ENCODE data around the gene CEACAM16.

The CEACAM16 gene

DNA sequence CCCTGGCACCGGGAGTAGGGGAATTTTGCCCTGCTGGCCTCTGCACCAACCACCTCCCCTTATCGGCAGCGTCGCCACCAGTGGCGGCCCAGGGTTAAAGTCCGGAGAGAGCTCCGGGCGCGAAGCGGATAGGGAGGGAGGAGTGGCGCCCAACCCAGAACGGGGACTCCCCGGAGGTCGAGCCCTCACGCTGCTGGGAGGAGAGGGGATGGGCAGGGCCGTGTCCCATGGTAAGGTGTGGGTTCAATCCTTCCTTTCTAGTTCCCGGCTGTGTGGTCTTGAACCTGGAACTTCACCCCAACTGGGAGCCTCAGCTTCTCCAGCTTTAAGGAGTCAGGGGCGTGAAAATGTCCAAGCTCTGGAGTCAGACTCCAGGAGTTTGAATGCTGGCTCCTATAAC, 26.3 kb downstream of the CEACAM16 start:
- DNase-seq (ENCODE audit: low read depth), result no peak

DNA sequence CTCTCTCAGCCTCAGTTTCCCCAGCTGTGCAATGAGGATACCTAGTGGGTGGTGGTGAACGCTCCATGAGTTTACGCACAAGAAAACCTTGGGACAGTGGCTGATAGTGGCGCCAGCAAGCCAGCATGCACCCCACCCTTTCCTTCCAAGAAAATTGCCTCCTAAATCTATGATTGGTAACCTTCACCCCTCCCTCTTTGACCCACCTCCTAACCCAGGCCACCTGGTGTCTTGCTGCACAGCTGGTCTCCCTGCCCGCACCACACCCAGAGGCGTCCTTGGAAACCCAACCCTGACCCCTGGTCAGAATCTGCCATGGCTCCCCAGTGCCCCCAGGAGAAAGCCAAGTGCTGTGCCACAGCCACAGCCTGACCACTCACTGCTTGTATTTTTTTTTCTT, 26.7 kb downstream of the CEACAM16 start:
- no peak for DNase-seq (ENCODE audit: low read depth)

DNA sequence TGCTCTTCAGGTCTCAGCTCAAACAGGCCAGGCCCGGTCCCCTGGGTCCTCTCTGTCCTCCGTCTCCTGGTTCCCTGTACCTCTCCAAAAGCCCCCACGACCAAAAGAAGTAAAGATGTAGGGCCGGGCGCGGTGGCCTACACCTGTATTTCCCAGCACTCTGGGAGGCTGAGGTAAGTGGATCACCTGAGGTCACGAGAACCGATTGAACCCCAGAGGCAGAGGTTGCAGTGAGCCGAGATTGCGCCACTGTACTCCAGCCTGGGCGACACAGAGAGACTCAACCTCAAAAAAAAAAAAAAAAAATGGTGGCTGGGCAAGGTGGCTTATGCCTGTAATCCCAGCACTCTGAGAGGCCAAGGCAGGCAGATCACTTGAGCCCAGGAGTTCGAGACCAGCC, 27.5 kb downstream of the CEACAM16 start:
- DNase-seq (ENCODE audit: low read depth), result no peak

DNA sequence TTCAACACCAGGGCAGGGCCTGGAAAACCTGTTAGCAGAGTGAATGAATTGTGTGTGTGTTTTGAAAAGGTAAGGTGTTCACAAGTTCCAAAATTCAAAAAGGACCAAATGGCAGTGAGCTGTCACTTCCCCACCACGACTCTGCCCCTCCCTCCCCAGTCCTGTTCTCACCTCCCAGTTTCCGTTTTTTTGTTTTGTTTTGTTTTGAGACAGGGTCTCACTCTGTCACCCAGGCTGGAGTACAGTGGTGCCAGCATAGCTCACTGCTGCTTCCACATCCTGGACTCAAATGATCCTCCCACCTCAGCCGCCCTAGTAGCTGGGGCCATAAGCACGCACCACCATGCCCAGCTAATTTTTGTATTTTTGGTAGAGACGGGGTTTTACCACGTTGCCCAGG, 29.2 kb downstream of the CEACAM16 start:
- no peak for DNase-seq (ENCODE audit: low read depth)

DNA sequence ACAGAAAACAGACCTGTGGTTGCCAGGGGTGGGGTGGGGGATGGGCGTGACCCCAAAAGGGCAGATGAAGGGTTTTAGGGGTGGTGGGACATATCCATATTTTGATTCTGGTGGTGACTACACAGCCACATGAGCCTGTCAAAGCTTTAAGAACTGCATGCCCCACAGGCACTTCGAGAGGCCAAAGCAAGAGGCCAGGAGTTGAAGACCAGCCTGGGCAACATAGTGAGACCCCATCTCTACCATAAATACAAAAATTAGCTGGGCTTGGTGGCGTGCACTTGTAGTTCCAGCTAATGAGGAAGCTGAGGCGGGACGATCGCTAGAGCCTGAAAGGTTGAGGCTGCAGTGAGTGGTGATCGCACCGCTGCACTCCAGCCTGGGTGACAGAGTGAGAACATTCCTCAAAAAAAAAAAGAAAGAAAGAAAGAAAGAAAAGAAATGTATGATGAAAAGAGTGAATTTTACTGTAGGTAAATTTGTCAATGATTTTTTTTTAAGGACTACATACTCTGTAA, 30.6 kb downstream of the CEACAM16 start:
- DNase-seq (ENCODE audit: low read depth), result no peak

DNA sequence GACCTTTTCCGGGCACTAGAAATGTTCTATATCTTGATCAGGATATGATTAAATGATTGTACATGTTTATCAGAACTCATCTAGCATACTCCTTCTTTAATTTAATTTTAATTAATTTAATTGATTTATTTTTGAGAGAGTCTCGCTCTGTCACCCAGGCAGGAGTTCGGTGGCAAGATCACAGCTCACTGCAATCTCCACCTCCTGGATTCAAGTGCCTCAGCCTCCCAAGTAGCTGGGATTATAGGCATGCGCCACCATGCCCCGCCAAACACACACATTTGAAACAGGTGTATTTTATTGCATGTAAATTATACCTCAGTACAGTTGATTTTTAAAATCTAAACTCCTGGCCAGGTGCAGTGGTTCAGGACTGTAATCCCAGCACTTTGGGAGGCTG, 32.1 kb downstream of the CEACAM16 start:
- DNase-seq (ENCODE audit: low read depth), result no peak

DNA sequence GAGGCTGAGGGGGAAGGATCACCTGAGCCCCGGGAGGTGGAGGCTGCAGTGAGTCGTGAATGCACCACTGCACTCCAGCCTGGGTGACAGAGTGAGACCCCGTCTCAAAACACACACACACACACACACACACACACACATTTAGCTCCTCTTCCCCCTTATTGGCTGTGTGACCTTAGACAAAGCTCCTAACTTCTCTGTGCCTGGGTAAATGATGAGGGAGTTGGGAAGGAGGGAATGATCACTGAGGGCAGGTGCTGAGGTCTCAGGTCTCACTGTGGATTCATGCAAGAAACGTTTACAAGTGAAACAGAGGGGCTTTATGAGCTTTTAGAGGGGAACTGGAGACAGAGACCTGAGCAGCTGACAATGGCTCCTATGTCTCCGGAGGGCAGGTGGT, 32.7 kb downstream of the CEACAM16 start:
- DNase-seq (ENCODE audit: low read depth), result no peak

DNA sequence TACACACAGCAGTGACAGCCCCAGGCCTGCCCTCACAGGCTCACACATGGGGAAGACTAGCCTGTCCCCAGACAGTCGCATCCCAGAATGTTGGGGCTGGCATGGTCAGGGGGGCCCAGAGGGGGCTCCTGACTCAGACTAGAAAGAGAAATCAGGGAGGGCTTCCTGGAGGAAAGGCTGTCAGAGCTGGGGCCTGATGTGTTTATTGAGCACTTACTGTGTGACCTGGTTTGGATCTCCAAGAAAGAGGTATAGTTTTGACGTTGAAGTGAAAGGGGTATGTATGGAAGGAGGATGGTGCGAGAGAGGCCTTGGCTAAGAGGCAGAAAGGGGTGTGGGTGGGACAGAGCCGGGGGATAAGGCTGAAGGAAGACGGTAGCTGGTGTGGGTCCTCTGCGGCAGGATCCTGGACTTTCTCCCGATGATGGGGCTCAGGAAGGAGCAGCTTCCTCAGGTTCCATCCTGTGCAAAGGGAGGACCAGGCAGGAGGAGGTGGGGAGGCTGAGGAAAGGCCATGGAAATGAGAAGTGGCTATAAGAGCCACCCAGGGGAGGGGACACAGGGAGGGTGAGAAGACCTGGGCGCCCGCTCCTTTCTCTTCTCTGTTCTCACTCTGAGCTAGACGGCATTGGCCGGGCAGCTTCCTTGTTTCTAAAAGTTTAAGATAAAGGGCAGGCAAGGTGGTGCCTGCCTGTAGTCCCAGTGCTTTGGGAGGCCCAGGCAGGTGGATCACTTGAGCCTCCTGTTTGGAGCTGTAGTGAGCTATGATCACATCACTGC, 33.5 kb downstream of the CEACAM16 start:
- DNase-seq (ENCODE audit: low read depth), result no peak

DNA sequence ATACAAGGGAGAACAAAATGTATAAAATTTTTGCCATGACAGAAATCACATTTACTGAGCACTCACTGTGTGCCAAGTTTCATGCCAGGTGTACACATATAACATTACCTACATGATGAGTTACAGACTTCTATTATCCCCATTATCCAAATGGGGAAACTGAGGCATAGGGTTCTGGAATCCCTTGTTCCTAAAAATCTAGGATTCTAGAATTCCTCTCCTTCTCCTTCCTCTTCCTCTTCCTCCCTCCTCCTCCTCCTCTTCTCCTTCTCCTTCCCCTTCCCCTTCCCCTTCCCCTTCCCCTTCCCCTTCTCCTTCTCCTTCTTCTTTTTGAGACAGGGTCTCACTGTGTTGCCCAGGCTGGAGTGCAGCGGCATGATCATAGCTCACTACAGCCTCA, 35.4 kb downstream of the CEACAM16 start:
- no peak for DNase-seq (ENCODE audit: low read depth)

DNA sequence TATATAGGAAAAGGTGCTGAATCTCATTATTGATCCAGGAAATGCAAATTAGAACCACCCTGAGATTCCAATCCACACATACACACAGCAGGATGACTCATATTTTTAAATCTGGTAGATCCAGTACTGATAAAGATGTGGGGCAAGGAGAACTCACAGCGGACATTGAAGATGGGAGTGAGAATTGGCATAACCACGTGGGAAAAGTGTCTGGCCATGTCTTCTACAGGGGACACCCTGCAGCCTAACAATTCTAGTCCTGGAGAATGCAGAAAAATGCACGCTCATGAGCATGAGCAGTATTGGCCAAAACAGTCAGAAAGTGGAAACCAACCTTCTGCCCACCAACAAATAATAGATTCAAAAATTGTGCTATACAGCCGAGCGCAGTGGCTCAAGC, 36.1 kb downstream of the CEACAM16 start:
- DNase-seq (ENCODE audit: low read depth), result no peak

DNA sequence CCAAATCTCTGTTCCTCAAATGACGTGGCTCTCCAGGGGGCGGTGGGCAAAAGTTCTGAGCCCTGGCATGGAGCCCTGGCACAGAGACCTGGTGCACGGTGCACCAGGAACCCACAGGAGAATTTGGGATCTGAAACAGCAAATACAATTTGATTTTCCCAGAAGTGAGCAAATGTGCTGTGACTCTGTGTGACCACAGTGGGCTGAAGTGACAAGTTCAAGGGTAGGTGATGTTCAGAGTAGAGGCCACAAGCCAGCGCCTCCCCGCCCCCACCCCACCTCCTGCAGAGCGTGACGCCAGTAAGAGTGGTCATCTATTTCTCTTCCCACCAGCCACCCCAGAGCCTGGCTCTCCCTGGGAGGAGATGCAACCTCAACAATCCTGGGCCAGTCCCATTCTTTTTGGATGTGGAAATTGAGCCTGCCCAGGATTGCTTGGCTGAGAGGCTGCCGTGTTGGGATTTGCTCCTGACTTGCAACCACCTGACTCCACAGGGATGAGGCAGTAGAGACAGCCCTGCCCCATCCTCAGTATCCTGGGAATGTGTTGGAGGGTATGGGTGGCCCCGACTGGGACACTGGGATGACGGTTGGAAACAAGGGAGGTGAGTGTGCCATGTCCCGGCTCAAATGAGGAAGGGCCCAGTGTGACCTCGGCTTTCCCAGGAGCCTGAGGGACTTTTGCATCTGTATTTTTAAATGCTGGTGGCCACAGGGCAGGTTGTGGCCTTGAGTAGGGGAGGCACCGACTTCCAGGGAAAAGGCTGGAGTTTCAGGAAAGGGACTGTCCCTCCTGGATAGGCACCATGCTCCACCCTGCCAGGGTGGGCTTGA, 38.5 kb downstream of the CEACAM16 start:
- no peak for DNase-seq (ENCODE audit: low read depth)

DNA sequence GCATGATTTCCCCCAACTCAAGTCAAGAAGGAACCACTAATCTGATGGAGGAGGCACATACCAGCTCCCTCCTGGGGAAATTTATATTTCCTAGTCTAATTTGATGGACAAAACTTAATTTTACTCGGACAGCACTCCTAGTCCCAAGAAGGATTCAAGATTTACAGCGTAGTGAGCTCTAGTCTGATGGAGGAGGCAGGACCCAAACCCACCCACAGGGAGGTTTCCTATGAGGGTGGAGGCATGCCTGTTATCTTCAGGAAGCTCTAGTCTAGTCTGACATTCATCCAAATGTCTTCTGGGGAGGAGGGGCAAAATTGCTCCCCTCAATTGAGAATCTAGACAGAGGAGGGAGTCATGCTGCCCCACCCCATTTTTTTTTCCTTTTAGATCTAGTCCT, 39.2 kb downstream of the CEACAM16 start:
- DNase-seq (ENCODE audit: low read depth), result no peak

DNA sequence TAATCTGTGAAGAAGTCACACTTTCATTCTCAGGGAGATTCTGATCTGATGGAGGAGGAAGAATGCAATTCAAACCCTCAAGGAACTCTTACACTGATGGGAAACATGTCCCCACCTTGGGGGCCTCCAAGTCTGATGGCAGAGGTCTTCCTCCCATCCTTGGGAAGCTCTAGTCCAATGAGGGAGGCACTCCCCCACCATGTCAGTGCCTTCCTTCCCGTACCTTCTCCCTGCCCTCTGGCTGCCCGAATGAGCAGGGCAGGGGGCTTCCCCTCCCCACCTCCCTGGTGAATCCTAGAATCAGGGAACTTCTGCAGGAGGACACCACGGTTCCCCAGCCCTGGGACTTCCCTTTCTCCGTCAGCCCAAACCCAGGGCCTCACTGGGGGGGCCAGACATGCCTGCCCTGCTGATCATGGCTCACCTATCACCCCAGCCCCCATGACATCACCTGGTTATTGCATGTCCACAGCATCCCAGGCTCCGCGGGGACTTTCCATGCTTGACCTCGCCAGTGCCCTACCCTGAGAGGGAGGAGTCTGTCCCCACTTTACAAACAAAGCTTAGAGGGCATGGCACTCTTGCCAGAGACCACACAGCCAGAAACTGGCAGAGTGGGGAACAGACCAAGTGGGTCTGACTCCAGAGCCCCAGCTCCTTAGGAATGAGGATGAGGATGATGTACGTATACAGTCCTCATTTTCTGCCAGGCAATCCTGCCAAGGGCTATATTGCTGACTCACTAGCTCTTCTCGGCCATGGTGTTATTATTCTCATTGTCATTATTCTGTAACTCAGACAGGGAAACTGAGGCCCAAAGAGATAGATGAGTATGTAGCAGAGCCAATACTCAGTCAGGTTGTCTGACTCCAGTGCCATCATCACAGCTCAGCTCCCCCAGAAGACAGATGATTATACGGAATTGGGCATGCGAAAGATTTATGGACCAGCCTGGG, 39.9 kb downstream of the CEACAM16 start:
- no peak for DNase-seq (ENCODE audit: low read depth)

DNA sequence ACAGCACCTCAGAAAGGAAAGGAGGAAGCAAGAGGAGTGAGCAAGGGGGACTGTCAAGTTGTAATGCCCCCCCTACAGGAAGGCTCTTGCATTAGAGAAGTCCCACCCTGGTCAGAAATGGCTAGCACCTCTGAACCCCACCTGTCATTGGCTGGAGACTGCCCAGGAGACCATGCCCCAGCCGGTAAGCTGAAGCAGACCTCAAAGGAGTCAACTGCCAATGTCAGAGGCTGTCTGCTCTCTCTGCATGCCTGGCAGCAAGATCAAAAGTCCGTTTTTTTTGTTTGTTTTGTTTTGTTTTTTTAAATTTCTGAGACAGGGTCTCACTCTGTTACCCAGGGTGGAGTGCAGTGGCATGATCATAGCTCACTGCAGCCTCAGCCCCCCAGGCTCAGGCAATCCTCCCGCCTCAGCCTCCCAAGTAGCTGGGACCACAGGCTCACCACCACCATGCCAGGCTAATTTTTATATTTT, 41.4 kb downstream of the CEACAM16 start:
- no peak for DNase-seq (ENCODE audit: low read depth)

DNA sequence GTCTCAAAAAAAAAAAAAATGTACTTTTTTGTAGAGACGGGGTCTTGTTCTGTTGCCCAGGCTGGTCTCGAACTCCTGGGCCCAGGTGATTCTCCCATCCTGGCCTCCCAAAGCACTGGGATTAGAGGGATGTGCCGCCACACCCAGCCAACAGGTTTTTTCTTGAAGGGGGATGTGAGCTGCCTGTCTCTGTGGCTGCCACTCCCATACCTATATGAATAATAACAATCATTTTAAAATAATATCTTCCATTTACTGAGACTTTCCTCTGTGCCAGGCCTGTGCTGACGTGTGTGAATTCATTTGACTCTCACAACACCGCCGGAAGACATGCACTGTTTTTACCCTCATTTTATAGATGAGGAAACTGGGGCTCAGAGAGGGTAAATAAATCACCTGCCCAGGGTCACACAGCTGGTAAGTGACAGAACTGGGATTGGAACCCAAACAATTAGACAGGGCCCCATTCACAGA, 42.3 kb downstream of the CEACAM16 start:
- no peak for DNase-seq (ENCODE audit: low read depth)

DNA sequence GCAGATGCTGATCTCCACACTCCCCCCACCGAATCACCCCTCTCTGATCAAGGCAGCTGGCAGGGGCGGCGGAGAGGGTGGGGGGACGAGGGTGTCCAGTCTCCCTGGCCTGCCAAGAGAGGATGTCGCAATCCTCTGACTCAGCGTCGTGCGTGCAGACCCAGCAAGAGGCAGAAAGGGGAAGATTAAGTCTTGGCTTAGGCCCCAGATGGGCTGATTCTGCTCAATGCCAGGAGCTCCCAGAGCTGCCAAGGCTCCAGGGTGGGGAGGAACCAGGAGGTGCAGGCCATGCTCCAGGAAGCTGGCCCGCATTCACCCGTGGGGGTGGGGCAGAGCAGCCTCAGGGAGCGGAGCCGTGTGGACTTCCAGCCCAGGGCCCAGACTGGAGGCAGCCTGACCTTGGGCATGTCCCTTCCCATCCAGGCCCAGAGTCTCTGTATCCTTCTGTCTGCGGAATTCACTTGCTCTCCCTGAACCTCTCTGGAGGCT, 42.9 kb downstream of the CEACAM16 start:
- DNase-seq (ENCODE audit: low read depth), result no peak

DNA sequence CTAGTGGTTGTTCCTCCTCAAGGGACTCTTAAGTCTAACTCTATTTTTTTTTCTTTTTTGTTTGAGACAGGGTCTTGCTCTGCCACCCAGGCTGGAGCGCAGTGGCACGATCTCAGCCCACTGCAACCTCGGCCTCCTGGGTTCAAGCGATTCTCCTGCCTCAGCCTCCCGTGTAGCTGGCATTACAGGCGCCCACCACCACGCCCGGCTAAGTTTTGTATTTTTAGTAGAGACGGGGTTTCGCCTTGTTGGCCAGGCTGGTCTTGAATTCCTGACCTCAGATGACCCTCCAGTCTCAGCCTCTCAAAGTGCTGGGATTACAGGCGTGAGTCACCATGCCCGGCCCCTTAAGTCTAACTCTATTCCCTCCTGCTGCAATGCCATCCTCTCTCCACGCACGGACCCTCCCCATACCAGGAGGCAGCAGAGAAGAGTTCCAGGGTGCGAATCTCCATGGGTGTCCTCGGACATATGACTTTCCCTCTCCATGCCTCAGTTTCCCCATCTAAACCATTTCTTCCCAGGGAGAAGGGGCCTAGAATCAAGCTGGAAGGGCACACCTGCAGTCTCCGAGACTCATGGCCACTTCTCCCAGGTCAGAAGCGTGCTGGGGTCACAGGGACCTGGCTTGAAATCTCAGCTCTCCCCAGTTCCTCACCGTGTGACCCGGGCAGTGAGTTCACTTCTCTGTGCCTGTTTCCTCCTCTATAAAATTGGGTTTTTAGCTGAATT, 43.5 kb downstream of the CEACAM16 start:
- no peak for DNase-seq (ENCODE audit: low read depth)

DNA sequence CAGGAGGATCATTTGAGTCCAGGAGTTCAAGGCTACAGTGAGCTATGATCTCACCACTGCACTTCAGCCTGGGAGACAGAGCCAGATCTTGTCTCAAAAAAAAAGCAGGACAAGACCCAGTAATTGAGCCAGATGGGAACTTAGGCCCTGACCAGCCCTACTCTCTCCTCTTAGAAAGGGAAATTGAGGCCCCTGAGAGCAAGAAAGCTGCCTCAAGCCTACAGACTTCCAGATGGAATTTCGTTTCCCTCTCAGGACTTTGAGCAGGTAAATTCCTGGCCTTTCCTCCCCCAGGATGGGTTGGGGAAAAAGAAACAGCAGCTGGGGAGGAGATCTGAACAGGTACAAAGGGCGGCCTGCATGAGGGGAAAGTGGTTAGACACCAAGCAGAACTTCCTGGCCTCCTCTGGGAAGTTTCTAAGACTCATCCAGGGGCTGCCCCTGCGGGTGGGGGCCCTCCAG, 46.0 kb downstream of the CEACAM16 start:
- DNase-seq (ENCODE audit: low read depth), result no peak

DNA sequence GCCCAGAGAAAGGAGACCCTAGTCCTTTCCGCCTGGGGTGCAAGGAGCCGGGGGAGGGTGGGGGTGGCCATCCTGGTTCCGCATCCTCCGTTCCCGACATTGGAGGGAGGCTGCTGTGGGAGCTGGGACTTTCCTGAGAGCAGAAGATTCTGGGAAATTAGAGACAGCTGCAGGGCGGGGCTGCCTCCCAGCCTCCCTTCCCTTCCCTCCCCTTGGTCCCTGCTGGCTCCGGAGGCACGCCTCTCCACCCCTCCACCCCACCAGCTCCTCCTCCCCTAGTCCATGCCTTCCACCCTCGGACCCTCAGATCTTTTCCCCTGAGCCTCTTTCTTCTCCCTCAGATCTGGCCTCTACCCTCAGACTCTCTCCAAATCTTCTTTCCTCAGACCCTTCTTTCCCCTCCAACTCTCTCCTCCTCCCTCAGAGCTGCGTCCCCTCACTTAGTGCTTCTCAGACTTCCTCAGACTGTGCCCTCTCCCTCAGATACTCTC, 46.4 kb downstream of the CEACAM16 start:
- no peak for DNase-seq (ENCODE audit: low read depth)

DNA sequence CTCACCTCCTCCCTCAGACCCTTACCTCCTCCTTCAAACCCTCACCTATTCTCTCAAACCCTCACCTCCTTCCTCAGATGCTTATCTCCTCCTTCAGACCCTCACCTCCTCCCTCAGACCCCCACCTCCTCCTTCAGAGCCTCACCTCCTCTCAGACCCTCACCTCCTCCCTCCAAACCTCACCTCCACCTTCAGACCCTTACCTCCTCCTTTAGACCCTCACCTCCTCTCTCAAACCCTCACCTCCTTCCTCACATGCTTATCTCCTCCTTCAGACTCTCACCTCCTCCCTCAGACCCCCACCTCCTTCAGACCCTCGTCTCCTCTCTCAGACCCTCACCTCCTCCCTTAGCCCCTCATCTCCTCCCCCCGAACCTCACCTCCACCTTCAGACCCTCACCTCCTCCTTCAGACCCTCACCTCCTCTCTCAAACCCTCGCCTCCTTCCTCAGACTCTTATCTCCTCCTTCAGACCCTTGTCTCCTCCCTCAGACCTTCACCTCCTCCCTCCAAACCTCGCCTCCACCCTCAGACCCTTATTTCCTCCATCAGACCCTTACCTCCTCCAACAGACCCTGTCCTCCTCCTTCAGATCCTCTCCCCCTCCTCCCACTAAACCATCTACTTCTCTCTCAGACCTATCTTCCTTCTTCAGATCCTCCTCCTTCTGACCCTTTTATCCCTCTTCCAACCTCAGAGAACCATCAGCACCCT, 47.1 kb downstream of the CEACAM16 start:
- no peak for DNase-seq (ENCODE audit: low read depth)
